HG02938 (cell line): Measurements from ENCODE around the gene CDPF1.
"Not testable (repeated sequence)": the region's sequence is repeated elsewhere in the genome, so short reads cannot be mapped to it uniquely, and the experiment has no call there.

ENCODE experiments used
- ATAC-seq: cut with Tn5 transposase; IDR thresholded peaks from one replicate; pipeline ENCODE4 v1.9.1; 2021; ENCODE audit warnings: mild to moderate bottlenecking, moderate library complexity; ENCODE audit not compliant: unreplicated experiment

Gene CDPF1

DNA sequence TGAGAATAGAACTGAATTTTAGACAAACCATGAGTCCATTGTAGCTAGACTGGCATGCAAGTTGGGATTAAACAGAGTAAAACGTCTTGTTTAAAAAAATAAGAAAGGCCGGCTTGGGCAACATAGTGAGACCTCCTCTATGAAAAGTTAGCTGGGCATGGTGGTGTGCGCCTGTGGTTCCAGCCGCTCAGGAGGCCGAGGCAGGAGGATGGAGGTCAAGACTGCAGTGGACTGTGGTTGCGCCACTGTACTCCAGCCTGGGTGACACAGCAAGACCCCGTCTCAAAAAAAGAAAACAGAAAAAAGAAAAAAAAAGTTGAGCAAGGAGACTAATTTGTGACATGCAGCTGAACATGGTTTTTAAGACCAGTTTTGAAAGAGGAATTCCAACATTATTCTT, 23.5 kb downstream of the CDPF1 start:
- no peak for ATAC-seq

- no peak for ATAC-seq
Observed at GRCh38 chr22:46225631-46226030, 24.5 kb downstream of the CDPF1 start.

DNA sequence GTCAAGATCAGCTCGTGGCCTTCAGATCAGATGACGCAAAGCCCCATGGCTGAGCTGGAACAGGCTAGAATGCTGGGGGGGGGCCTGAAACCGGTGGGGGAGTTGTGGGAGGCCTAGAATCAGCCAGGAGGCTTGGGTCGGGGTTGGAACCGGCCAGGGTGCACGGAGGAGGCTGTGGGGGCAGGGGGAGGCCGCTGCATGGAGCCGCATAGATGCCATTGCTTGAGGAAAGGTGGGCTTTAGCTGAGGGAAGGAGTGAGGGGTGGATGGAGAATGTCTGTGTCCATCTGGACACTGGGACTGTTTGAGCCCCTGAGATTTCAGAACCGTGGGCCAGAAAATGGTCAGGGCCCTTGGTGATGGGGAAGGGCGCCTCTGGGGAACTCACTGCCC, 25.2 kb downstream of the CDPF1 start:
- no peak for ATAC-seq

GRCh38 chr22:46224044-46224897, 25.8 kb downstream of the CDPF1 start:
- ATAC-seq, result no peak

- no peak for ATAC-seq
Observed at GRCh38 chr22:46220921-46221320, 29.2 kb downstream of the CDPF1 start.

DNA sequence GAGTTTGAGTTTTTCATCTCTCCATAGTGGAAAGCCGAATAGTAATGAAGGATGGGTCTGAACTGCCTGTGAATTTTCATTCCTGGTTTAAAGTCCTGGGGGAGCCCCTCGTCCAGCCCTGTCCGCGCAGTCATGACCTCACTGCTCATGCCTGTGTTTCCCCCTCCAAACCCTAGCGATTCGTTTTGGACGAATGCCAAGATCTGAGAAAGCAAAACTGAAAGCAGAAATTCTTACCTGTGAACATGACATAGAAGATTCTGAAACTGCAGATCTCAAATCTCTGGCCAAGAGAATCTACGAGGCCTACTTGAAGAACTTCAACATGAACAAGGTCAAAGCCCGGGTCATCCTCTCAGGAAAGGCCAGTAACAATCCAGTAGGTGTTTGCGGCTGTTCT, 30.5 kb downstream of the CDPF1 start:
- no peak for ATAC-seq

- no peak for ATAC-seq
Observed at GRCh38 chr22:46214616-46215015, 35.5 kb downstream of the CDPF1 start.

DNA sequence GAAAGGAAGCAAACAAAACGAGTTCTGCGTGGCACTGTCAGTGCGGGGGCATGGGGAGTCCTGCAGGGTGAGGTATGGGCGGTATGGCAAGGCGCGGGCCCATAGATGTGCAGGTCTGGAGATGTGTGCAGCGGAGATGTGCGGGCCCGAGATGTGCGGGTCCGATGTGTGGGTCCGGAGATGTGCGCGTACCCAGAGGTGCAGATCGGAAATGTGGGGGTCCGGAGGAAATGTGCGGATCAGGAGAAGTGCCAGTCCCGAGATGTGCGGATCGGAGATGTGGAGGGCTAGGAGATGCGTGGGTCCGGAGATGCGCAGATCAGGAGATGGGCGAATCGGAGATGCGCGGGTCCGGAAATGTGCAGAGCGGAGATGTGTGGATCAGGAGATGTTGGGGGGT, 35.9 kb downstream of the CDPF1 start:
- no peak for ATAC-seq

GRCh38 chr22:46213052-46213451, 37.0 kb downstream of the CDPF1 start:
- no peak for ATAC-seq

DNA sequence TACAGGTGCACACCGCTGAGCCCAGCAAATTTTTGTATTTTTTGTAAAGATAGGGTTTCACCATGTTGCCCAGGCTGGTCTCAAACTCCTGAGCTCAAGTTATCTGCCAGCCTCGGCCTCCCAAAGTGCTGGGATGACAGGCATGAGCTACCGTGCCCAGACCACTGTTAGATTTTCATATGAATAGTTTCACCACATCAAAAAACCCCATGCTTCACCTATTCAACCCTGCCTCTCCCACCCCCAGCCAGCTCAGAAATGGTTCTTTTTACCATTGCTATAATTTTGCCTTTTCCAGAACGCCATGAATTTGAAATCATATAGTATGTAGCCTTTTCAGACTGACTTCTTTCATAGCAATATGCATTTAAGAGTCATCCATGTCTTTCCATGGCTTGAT, 37.9 kb downstream of the CDPF1 start:
- no peak for ATAC-seq

GRCh38 chr22:46209262-46209661, 40.8 kb downstream of the CDPF1 start:
- no peak for ATAC-seq

- ATAC-seq, result no peak
Observed at GRCh38 chr22:46203601-46203980, 46.5 kb downstream of the CDPF1 start.

DNA sequence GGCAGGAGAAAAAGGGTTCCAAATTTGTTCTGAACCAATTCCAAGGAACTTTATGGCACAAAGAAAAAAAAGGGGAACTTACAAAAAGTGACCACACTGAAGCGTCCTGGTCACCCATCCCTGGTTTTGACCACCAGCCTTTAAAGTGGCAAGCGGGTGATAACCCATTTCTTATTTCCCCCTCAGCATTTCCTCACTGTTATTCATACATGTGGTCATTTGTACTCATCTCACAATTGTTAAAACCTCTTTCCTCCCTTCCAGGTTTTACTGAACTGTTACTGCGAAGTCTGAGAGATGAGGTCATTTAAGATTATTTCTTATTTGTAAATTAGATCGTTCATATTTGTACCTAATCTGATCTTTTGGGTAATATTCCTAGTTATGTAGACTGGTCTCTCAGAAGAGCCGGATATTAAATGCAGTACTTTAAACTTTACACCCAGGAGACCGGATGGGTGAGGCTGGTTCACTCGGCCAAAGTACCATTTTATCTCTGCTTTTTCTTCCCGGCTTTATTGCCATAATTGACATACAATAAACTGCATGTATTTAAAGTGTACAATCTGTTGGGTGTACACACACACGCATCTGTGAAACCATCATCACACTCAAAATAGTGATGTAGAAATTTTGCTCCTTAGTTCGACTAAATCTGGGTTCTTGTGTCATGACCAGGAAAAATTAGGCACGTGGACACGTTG, 47.0 kb downstream of the CDPF1 start:
- ATAC-seq, result no peak

DNA sequence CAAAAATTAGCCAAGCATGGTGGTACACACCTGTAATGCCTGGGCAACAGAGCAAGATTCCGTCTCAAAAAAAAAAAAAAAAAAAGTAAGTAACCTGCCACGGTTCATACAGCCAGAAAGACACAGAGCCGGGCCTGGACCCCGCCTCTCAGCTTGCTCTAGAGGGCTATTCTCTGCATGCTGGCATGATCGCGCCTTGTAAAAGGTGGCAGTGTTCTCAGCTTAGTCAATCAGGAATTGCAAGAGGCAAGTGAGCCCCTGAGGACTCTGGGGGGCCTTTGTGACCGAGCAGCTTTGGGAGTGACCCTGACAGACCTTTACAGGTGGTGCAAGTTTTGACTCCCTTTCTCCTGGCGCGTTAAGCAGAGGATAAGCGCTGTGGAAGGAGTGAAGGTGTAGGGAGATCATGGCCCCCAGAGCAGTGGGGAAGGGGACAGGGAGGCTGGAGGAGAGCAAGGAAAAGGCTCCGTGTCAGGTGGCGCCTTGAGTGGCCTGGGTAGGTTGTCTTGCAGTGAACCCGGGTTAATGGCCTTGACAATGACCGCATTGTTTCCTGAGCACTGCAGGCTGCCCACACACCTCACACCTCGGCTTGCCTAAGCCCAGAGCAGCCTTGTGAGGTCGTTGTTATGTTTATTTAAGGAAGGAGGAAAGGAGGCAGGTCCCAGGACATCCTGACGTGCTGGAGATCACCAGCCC, 48.9 kb downstream of the CDPF1 start:
- no peak for ATAC-seq

DNA sequence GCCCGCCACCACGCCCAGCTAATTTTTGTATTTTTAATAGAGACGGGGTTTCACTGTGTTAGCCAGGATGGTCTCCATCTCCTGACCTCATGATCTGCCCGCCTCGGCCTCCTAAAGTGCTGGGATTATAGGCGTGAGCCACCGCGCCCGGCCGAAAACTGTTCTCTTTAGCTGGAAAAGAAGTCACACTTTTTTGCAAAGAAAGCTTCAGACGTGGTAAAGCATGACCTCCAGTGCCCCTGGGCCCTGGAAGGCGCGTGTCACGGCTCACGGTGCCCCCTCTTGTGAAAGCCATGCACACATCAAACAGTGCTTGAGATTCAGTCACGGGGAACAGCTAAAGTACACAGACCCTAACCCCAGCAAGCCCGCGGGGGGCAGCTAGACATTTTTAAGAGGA, 51.3 kb downstream of the CDPF1 start:
- not testable (repeated sequence) for ATAC-seq

GRCh38 chr22:46198274-46198673, 51.8 kb downstream of the CDPF1 start:
- ATAC-seq, result no peak

- ATAC-seq, result no peak
Observed at GRCh38 chr22:46196278-46196677, 53.8 kb downstream of the CDPF1 start.

- ATAC-seq, result no peak
Observed at GRCh38 chr22:46195487-46196165, 54.5 kb downstream of the CDPF1 start.
